NT2/D1 (cell line): ENCODE data around the gene TRIM33.

Source experiments
- DNase-seq: peaks from one replicate; pipeline ENCODE4 v3.0.0-alpha.2; 2011; ENCODE audit warnings: low read depth, low spot score
- H3K27me3 ChIP-seq: 2 replicates; pipeline ENCODE4 v1.6.0; 2011; ENCODE audit warnings: mild to moderate bottlenecking; ENCODE audit not compliant: insufficient read length, insufficient read depth
- H3K36me3 ChIP-seq: 2 replicates; pipeline ENCODE4 v1.6.1; 2011; ENCODE audit warnings: mild to moderate bottlenecking, low read length, mixed read lengths; ENCODE audit not compliant: insufficient read depth, insufficient read length
- H3K4me1 ChIP-seq: 2 replicates; pipeline ENCODE4 v1.5.1; 2011; ENCODE audit not compliant: insufficient read depth, insufficient read length
- H3K4me3 ChIP-seq: 2 replicates; pipeline ENCODE4 v1.5.1; 2011; ENCODE audit warnings: low read depth; ENCODE audit not compliant: insufficient read length
- H3K9ac ChIP-seq: 2 replicates; pipeline ENCODE4 v1.6.0; 2011; ENCODE audit warnings: low read depth; ENCODE audit not compliant: insufficient read length
- H3K9me3 ChIP-seq: 2 replicates; pipeline ENCODE4 v1.5.1; 2011; ENCODE audit warnings: mild to moderate bottlenecking, low read length; ENCODE audit not compliant: insufficient read depth
- SUZ12 ChIP-seq: IDR thresholded peaks from 2 replicates; pipeline ENCODE4 v1.6.1; 2011; ENCODE audit not compliant: insufficient read length, insufficient read depth; ENCODE audit errors: extremely low read depth
- YY1 ChIP-seq: IDR thresholded peaks from 2 replicates; pipeline ENCODE4 v1.6.1; 2011; ENCODE audit not compliant: insufficient read length, insufficient read depth
- ZNF274 ChIP-seq: IDR thresholded peaks from 2 replicates; pipeline ENCODE4 v1.6.1; 2011; ENCODE audit warnings: mild to moderate bottlenecking, low read depth, low read length

TRIM33 gene

DNA sequence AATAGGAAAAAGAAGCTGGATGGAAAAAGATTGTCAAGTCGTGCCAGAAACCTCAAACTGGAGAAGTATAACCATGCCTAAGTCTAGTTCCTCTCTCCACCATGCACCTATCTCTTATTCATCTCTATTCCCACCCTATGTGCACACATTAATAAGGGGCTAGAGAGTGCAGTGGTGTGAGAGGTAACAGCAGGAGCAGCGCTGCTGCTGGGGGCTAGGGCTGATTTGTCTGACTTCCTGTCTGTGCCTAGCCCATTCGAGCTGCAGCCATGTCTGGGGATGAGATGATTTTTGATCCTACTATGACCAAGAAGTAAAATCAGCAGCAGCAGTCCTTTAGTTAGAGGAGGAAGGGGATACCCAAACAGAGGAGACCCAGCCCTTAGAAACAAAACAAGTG lies 43.0 kb downstream of the TRIM33 start:
- no peak for TF ChIP-seq YY1
- no peak for TF ChIP-seq ZNF274
- TF ChIP-seq SUZ12: no peak
- no peaks in the 10 kb centered on the region for H3K27me3 ChIP-seq
- H3K9ac ChIP-seq: no peak overlapping the region
- peaks cover 14% of the 10 kb centered on the region for H3K36me3 ChIP-seq
- no peaks in the 10 kb centered on the region for H3K4me1 ChIP-seq
- no peak for DNase-seq
- no peaks in the 10 kb centered on the region for H3K9me3 ChIP-seq
- H3K4me3 ChIP-seq: no peak overlapping the region

DNA sequence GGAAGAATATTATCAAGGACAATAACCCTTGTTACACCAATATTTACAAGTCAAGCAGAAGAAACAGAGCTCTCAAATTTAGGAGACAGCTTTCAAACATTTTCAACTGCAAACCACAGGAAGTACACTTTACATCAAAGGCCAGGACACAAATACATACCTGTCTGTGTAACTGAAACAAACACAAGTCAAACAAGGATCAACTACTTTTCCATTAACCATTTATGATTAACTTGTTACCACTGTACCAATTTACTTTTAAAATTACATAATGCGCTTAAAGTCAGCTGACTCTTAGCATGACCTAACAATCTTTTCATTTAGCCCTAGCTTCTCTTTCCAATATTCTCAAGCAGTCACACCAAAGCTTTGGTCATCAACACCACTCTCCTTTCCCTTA lies 43.5 kb downstream of the TRIM33 start:
- no peaks in the 10 kb centered on the region for H3K27me3 ChIP-seq
- H3K9ac ChIP-seq: no peak overlapping the region
- H3K36me3 ChIP-seq: peaks cover 20% of the 10 kb centered on the region
- TF ChIP-seq ZNF274: no peak
- TF ChIP-seq YY1: no peak
- TF ChIP-seq SUZ12: no peak
- no peaks in the 10 kb centered on the region for H3K9me3 ChIP-seq
- H3K4me1 ChIP-seq: no peaks in the 10 kb centered on the region
- DNase-seq: no peak
- H3K4me3 ChIP-seq: no peak overlapping the region

DNA sequence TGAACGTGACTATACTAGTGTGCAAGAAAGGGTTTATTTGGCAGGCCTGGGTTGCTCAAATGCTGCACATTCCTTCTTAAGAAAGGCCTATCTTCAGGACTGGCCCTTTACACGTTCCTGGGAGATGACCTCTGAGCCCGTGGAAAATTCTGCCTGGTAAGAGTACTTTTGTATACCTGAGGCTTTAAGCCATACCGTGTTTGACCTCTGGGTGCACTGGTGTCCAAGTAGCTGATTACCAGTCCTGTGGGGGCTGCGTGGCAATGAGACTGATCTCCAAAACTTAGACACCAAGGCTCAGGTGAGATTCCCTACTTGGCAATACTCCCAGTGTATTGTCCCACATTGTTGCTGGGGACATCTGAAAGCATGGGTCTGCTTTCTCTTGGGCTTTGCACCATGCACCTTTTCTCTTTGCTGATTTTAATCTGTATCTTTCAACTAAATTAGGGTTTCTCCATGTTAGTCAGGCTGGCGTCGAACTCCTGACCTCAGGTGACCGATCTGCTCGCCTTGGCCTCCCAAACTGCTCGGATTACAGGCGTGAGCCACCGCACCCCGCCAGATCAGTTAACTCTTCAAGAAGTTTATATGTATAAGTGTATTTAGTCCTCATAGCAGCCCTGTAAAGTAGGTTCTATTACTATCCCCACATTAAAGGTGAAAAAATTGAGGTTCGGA lies 44.5 kb downstream of the TRIM33 start:
- Histone ChIP-seq H3K9ac (no peak overlapping the region), H3K4me3 (no peak overlapping the region), H3K9me3 (no peaks in the 10 kb centered on the region), H3K27me3 (no peaks in the 10 kb centered on the region), H3K36me3 (peaks cover 30% of the 10 kb centered on the region), H3K4me1 (no peaks in the 10 kb centered on the region)
- no peak for DNase-seq
- TF ChIP-seq YY1 (no peak), SUZ12 (no peak), ZNF274 (no peak)

DNA sequence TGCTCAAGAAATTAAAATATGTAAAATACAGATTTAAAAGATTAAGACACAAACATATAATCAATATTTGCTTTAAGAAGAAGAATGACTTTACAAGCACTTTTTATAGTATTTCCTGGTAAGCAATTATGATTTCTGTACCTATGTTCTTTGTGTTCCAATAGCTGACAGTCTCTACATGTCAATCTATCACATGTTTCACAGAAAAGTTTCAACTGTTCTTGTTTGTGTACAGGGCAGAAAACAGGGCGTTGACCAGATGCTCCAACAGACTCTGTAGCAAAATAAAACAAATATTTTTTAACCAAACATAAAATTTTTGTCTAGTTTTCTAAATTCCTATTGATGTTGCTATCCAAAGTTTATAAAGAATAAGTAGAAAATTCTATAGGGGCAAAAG lies 48.0 kb downstream of the TRIM33 start:
- no peak for DNase-seq
- no peaks in the 10 kb centered on the region for H3K27me3 ChIP-seq
- H3K9me3 ChIP-seq: peaks cover 10% of the 10 kb centered on the region; the same call in 1 of the 2 replicates
- peaks cover 55% of the 10 kb centered on the region for H3K36me3 ChIP-seq
- no peak for TF ChIP-seq SUZ12
- TF ChIP-seq ZNF274: no peak
- no peak for TF ChIP-seq YY1
- H3K4me3 ChIP-seq: no peak overlapping the region
- H3K4me1 ChIP-seq: no peaks in the 10 kb centered on the region
- H3K9ac ChIP-seq: no peak overlapping the region

DNA sequence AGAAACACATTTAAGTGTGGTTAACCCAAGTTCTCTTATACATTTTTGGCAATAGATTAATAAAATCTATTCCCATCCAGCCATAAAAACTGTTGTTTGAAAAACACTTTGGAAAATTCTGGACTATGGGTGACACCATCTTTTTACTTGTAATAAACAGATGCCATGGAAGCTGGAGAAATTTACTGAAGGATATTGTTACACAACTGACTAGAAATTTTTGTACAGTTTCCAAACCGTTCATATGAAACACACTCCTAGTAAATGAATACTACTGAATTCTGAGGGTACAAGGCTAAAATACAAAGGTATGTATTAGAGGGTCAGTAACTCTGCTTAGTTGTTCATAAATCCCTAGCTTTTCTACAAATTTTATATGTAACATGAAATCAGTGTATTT lies 48.7 kb downstream of the TRIM33 start:
- H3K27me3 ChIP-seq: no peaks in the 10 kb centered on the region
- H3K4me1 ChIP-seq: no peaks in the 10 kb centered on the region
- no peak for TF ChIP-seq YY1
- no peak for TF ChIP-seq ZNF274
- no peak for TF ChIP-seq SUZ12
- no peak overlapping the region for H3K9ac ChIP-seq
- H3K9me3 ChIP-seq: peaks cover 10% of the 10 kb centered on the region; the same call in 1 of the 2 replicates
- peaks cover 55% of the 10 kb centered on the region for H3K36me3 ChIP-seq
- H3K4me3 ChIP-seq: no peak overlapping the region
- no peak for DNase-seq

DNA sequence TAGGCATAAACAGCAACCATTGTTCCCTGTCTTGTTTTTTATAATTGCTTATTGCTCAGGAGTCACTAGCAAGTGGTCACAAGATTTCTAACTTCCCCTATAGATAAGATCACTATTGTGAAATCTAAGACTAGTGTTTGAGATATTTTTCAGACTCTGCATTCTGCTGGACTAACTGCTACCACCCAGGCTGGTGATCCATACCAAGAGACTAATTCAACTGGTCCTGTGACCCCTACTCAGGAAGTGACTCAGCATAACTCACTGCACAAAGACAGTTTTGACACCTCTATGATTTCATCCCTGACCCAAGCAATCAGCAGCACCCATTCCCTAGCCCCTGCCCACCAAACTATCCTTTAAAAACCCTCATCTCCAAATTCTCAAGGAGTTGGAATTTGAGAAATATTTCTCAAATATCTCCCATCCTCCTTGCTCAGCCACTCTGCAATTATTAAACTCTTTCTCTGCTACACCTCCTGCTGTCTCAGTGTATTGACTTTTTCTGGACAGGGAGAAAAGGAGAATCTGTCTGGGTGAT lies 52.7 kb downstream of the TRIM33 start:
- no peak for DNase-seq
- Histone ChIP-seq H3K36me3 (peaks cover 87% of the 10 kb centered on the region), H3K9ac (no peak overlapping the region), H3K4me1 (no peaks in the 10 kb centered on the region), H3K9me3 (peaks cover 10% of the 10 kb centered on the region; the same call in 1 of the 2 replicates), H3K4me3 (no peak overlapping the region), H3K27me3 (no peaks in the 10 kb centered on the region)
- TF ChIP-seq SUZ12 (no peak), YY1 (no peak), ZNF274 (no peak)

DNA sequence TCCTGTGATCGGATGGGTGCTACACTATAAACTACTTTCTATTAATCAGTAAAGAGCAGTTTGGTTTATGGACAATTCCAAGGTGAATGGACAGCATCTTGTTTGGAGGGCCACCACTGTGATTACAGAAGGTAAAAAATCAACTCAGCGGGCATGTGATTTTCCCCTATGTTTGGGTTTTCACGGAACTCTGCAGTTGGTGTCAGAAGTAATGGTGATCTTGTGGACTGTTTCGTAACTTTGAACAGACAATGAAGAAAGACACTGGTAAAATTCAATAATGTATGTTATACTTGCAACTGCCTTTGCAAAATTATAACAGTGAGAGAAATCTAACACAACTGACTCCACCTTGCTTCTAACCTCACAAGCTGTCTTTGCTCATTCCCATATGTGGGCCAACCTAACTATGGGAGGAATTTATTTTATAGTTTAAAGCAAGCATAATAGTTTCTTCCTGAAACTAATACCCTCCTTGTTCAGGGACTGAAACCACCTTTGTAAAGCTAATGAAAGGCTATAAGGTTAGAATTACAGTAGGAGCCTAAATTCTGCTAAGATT lies 53.2 kb downstream of the TRIM33 start:
- Histone ChIP-seq H3K27me3 (no peaks in the 10 kb centered on the region), H3K9me3 (peaks cover 10% of the 10 kb centered on the region; the same call in 1 of the 2 replicates), H3K4me1 (no peaks in the 10 kb centered on the region), H3K9ac (no peak overlapping the region), H3K36me3 (peaks cover 83% of the 10 kb centered on the region), H3K4me3 (no peak overlapping the region)
- no peak for DNase-seq
- no peak for TF ChIP-seq YY1
- no peak for TF ChIP-seq ZNF274
- no peak for TF ChIP-seq SUZ12
